Measurements from ENCODE around the gene RDX.
A peak's percentile ranks its signal among the peaks of the same experiment; 100 is the strongest.

Gene RDX

DNA sequence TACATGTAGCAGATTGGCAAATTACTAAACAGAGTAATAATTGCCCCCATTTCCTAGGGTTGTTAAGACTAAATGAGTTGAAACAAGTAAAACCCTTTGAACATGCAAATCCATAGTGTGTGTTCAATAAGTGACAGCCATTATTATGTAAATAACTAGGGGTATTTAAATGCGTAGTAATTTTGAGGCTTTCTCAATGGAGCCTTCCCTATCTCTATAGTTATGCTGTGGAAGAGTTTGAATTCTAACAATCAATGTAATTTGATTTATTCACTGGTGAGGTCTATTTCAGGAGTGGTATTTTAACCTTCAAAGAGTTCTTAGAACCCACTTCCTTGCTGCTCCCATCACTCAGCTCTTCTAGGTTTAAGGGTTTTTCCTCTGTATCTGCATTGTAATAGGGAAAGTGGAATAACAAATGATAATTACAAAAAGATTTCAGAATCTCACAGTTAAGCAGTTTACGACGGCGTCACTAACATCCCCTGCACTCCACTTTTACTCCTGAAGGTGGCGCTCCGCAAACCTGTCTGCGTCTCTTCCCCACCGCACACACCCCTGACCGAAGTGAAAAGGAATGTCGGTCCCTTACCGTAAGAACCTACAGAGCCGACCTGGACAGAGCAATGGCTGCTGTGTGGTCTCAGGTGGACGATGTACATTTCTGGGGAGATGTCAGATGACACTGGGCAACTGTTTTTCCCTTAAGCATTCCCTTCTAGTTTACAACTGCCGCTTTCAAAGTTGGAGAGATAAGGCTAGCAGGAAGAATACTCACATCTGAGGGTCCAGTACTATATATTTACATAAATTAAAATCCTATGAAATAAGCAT is 122.4 kb downstream of the RDX start:
- DNase-seq (ENCODE audit: low read depth in 1 of 2, low spot score in 1 of 2), result peak; percentile 24 to 33

DNA sequence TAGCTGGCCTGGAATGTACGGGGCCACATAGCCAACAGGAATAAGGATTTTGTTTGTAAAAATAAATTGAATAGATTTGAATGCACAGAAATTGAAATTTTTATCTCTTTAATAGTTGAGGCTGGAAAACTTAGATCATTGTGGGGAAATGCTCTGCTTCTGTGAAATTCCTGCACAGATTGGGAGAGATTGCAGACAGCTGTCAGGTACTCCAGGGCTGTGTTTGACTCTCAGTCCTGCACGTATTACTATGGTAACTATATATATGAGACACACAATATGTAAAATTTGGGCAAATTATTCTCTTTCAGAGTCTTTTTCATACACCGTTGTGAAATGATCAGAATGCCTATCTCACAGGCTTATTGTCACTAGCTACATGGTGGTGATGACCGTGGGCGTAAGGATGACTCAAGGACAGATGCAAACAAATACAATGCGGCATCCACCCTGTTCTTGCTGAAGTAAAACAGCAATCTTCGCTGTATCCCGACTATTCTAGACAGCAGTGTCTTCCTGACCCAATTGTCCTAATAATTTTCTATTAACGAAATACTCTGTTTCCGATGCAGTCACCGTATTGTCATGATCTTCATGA is 123.8 kb downstream of the RDX start:
- no peak for DNase-seq (ENCODE audit: low read depth in 1 of 2, low spot score in 1 of 2)

DNA sequence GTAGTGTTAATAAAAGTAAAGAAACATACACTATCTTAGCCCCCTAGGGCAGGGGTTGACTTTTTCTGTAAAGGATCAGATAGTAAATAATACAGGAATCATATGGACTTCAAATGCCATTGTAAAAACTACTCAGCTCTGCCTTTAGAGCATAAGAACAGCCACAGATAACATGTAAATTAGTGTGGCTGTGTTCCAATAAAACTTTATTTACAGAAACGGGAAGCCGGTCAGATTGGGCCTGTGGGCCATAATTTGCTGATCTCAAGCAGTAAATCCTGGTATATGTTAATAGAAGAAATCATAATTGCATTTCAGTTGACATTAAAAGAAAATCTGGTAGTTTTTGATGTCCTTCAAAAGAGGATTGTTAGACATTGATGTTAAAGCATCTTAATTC is 126.7 kb downstream of the RDX start:
- no peak for DNase-seq (ENCODE audit: low read depth in 1 of 2, low spot score in 1 of 2)

DNA sequence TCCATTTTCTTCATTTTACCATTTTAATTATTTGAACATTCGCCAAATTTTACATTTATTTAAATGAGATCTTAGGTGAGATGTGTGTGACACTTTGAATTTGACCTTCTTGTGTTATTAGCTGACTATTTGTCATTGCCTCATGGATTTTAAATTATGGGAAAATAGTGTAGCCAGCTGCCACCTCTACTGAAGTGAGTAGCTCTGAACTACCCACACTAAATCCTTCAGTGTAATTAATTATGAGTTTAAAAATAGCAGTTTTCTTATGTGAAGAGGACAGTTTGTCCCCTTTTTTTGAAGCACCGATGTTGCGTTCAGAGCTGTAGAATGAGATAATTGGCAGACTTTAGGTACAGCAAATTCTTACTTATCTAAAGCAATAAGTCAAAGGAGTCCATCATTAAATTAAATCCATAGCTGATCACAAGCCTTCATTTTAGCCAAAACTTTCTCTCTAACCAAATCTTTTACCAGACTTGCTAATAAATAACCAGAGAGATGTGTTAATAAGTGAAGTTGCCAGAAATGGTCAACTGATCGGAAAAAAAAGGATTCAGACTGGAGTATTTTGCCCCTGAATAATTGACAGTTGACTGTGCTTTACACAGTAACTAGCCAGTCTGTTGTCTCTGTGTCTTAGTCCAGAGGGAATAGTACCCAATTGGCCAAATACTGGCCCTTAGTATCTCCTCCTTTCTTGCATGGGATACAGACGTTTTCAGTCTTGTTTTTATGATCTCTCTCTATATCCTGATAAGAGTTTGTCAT is 128.2 kb downstream of the RDX start:
- no peak for DNase-seq (ENCODE audit: low read depth in 1 of 2, low spot score in 1 of 2)

DNA sequence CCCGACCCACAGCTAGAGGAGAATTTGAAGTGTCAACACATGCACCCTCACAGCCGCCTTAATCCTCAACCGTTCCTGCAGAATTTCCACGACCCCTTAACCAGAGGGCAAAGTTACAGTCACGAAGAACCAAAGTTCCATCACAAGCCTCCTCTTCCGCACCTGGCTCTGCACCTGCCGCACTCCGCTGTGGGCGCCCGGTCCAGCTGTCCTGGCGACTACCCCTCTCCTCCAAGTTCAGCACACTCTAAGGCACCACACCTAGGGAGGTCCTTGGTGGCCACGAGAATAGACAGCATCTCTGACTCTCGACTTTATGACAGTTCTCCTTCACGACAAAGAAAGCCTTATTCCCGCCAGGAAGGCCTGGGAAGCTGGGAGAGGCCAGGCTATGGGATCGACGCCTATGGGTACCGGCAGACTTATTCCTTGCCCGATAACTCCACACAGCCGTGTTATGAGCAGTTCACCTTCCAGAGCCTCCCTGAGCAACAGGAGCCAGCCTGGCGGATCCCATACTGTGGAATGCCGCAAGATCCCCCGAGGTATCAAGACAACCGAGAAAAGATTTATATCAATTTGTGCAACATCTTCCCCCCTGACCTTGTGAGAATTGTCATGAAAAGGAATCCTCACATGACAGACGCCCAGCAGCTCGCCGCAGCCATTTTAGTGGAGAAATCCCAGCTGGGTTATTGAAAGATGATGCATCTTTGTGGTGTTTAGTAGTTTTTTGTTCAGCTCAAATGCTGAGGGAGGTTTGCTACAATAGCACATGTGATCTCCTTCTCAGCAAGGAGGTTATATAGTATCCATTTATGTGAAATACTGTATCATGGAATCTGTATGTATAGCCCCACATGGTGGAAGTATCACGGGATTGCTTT is 131.1 kb downstream of the RDX start:
- no peak for DNase-seq (ENCODE audit: low read depth in 1 of 2, low spot score in 1 of 2)

DNA sequence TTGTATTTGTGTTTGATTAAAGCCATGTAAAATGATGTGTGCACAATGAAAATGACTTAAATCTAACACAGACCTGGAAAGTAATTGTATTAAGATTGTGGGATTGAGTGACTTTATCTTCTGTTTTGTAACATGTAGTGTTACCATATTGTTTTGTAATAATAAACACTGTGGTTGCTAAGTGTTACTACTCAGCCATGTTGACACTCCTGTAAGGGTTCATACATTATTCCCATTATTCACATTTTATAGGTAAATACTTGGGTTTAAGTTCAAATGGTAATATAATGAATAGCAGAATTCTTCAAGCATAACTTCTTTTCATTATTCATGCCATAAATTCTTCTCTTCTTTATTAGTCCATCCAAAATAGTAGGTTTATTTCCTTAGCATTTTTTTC is 134.2 kb downstream of the RDX start:
- no peak for DNase-seq (ENCODE audit: low read depth in 1 of 2, low spot score in 1 of 2)

DNA sequence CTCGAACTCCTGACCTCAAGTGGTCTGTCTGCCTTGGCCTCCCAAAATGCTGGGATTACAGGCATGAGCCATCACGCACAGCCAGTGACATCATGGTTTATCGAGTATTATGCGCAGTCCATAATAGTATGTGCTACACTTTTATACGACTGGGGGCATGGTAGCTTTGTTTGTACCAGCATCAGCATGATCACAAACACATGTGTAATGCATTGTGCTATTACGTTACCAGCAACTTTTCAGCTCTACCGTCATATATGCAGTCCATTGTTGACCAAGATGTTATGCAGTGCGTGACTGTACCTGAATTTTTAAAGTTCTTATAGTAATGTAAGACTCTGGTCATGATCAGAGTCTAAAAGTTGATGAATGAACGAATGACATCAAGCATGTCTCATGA is 135.4 kb downstream of the RDX start:
- DNase-seq (ENCODE audit: low read depth in 1 of 2, low spot score in 1 of 2), result no peak

DNA sequence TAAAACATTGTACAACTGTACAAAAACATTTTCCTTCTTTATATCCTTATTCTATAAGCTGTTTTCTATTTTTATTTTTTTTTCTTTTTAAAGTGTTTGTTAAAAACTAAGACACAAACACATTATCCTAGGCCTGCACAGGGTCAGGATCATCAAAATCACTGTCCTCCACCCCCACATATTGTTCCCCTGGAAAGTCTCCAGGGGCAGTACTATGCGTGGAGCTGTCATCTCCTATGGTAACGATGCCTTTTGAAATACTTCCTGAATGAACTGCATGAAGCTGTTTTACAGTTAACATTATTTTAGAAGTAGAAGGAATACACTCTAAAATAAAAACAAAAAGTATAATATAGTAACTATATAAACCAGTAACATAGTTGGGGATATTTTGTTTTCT is 136.0 kb downstream of the RDX start:
- DNase-seq (ENCODE audit: low read depth in 1 of 2, low spot score in 1 of 2), result no peak

DNA sequence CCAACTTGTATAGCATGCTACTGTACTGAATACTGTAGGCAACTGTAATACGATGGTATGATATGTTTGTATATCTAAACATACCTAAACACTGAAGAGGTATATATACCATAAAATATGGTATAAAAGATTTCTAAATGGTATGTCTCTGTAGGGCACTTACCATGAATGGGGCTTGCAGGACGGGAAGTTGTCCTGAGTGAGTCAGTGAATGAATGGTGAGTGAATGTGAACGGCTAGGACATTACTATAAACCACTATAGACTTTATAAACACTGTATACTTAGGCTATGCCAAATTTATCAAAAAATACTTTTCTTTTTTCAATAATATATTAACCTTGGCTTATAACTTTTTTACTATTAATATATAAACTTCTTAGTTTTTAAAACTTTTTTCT is 136.4 kb downstream of the RDX start:
- DNase-seq (ENCODE audit: low read depth in 1 of 2, low spot score in 1 of 2), result no peak

DNA sequence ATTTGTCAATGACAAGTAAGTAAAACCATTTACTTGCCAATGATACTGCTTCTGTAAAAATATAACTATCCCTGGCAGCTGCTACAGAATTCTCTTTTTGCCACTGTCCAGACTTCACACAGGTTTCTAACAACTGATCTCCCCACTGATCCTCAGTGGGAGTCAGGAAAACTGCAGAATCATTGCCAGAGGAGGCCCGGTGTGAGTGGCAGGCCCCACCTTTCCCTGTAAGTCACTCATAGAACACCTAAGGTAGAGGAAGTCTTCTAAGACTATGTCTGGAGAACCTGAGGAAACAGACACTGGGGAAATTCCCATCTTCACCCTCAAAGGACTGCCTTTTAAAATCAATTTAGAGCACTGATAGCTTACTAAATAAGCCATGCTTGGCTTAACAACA is 136.9 kb downstream of the RDX start:
- no peak for DNase-seq (ENCODE audit: low read depth in 1 of 2, low spot score in 1 of 2)

DNA sequence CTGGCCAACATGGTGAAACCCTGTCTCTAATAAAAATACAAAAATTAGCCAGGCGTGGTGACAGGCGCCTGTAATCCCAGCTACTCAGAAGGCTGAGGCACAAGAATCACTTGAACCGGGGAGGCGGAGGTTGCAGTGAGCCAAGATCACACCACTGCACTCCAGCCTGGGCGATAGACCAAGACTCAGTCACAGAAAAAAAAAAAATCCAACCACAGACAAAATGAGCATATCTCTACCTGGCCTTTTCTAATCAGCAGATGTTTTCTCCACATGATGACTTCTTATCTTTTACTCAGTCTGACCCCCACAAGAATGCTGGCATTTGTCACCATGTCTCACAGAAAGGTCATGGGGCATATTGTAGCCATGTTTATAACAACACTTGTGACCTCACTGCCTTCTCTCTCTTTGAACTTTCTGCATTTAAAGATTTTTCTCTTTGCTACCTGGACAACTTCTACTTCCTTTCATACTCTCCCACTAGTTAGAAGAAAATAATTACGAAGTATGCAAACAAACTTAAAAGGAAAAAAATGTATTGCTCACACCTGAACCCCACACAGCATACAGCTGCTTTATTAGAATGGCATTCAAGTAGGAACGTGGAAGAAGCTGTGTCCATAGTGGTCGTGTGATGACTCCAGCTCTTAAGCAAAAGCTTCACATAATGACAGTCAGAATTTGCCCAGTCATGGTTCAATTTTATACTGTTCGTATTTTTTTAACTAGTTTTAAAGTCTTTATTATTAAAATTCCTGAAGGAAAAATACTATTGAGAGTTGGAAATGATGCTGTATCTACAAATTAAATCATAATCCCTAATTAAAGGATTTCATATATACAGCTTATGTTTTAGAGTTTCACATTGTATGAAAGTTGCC is 137.9 kb downstream of the RDX start:
- no peak for DNase-seq (ENCODE audit: low read depth in 1 of 2, low spot score in 1 of 2)

DNA sequence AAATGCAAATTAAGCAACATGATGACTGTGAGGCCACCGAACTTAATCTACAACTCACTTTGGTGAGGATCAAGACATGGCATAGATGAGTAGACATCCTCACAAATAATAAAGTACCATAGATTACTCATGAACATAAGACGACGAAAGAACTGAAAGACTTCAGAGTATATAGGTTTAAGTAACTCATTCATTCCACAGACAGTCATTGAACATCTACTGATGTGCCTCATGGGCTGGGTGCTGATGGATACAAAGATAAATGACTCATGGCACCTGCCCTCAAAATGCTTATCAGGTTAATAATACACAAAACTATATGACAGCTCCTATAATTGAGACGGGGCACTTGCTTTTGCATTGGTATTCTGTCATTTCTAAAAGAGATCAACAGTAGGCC is 139.9 kb downstream of the RDX start:
- DNase-seq (ENCODE audit: low read depth in 1 of 2, low spot score in 1 of 2), result no peak

DNA sequence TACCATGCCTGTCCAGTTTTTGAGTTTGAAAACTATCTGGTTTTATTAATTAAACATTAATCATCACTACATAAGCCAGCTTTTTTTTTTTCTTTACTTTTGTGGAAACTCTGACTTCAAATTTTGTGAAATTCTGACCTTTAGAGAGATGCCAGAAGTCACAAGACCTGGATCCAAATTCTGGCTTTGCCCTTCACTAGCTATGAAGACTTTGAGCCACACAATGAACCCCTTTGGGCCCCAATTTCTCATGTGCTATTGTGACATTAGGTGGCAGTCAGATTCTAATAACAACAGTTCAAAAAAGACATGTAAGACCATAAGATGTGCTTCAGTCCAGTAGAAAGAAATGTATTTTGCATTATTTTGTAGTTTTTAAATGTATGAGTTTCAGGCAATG is 142.9 kb downstream of the RDX start:
- DNase-seq (ENCODE audit: low read depth in 1 of 2, low spot score in 1 of 2), result no peak

DNA sequence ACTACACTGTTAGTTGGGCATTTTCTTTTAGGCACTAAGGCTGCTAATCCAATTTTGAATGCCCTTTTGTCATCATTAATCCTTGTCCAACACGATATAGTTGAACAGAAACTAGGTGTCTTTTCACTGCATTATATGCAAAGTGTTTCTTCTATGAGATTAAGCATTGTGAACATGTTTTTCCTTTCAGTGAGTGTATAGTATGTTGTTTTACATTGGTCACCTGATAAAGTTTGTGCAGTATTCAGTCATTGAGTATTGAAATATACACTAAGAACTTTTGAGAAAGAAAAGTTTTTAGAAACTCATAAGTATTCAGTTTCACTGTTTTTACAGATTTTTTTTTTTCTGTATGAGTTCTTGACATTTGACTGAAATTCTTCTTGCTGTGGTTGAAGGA is 144.2 kb downstream of the RDX start:
- no peak for DNase-seq (ENCODE audit: low read depth in 1 of 2, low spot score in 1 of 2)

DNA sequence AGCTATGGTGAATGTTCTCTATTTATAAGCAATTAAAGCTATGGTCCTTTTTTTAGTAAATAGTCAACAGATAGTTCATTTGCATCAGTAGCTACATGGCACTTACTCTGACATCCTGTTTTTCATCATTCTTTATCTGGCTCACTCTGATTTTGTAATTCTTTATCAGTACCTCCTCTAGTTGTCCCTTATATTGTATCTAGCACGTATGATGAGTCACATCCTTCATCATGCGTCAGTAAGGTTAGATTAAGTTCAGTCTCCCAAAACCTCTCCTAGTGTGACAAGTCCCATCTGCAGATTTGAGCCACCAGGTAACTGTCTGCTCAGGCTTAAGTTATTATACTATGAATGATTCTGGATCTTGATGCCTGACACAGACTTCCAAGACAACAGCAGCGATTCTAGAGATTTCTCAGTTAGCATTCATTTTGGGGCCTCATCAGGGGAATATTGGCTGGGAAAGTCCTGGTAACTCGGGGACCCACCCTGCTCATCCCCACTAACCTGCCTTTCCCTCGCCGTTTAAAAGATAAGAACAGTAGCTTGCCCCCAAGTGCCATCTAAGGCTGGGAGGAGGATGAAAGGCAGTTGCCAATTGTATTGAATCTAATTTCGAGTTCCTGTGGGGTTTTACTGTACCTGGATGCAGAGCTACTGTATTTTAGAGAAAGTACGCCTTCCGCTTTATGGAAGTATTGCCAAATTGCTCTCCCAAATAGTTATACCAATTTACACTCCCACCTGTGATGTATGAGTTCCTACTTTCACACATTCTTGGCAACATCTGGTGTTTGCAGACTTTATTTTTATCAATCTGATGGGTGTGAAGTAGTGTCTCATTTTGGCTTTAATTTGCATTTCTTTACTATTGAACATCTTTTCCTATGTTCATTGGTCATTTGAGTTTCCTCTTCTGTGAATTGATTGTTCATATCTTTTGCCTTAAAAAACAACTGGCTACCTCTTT is 147.4 kb downstream of the RDX start:
- DNase-seq (ENCODE audit: low read depth in 1 of 2, low spot score in 1 of 2), result no peak

DNA sequence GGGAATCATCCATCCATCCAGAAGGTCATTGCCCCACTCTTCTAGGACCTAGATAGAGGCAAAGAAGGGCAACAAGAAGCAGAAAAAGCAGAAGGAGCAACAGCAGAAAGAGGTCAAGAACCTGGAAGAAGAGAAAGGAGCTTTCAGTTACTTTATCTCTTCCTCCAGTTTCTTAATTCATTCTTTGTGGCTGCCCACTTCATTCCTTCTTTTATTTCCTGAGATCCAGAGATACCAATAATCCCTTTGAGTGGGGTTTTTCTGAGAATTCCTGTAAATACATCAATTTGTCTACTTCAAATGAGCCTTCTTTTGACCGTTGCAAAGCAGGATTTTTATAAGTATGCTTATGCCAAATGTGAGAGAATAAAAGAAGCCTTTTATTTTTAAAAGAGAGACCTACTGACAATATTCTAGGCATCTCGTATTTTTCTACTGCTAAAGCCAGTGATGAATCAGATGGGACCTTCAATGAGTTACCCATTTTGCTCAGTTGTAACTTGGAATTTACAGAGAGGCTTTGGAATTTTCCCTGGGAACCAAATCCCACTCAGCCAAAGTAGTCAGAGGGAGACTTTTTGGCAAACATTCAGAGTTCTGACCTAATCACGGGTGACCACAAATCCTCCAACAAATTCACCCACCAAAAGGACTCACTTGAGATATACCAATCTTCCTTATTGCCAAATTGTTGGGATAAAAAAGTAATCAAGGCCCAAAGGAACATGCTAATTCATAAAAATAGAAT is 148.3 kb downstream of the RDX start:
- DNase-seq (ENCODE audit: low read depth in 1 of 2, low spot score in 1 of 2), result no peak

DNA sequence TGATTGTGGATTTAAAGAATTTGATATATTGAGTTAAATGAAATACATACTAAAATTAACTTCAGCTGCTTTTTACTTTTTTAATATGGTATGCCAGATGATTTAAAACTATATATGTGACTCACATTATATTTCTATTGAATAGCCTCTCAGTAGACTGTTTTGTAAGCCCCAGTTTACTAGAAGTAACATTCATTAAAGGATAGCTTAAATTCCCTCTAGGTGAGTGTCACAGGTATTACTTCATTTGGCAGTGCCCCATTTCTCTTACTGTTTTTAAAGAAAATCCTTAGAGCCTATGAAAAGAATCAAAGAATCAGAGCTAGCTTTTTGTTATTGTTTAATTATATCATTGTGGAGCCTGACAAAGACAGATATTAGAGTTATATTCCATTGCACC is 154.6 kb downstream of the RDX start:
- DNase-seq (ENCODE audit: low read depth in 1 of 2, low spot score in 1 of 2), result no peak

DNA sequence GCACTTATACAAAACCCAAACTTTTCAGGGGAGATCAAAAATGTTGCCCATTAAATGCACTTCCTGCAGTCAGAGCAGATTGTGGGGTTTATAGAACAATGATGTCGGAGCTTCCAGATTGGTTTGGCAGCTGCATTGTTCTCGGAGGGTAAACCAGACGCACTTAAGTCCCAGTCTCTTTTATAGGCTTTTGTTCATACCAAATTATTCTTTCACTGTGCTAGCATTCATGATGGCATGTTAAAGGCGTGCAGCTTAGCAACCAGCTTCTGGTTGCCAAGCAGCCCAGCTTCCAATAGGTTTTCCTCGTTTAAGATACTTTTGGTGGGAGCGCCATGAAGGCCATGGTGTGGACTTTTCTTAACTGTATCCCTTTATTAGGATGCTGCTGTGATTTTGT is 162.3 kb downstream of the RDX start:
- no peak for DNase-seq (ENCODE audit: low read depth in 1 of 2, low spot score in 1 of 2)

All from activated T-helper 1 cell treated with anti-CD3 and anti-CD28 coated beads, Interleukin-2, amount 50 U/mL, for 16 hours (primary cell).